Measurements from ENCODE around the gene ANKFN1.

DNA sequence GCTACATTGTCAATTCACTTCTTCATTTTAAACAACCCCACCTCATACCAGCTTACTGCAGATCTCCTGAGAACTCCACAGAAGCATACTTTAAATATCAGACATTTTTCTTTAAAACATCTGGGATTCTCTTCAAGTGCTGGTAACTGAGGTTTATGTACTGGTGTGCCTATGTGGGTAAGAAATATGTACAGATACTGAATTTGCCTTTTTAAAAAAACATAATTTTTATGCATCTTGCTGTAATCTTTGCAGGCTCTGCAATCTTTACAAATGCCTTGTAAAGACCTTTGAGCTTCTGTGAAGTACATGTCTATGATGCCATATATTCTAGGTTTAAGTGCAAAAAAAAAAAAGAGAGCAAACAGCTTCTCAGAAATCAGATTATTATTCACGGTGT is 312.6 kb downstream of the ANKFN1 start:
- TF ChIP-seq CTCF (IDR thresholded peaks at IDR 0.05): no peak
- TF ChIP-seq POLR2AphosphoS5 (IDR thresholded peaks at IDR 0.05): no peak
